Frontal cortex (tissue), 4 donors: ENCODE results near the gene NRDE2. TPM values are rescaled to one million over a fixed set of nuclear protein-coding genes. Genes with fewer than 3 reads are reported as not detected.

Source experiments
- DNase-seq, 2 donors: peaks; one replicate each; pipeline ENCODE4 v3.0.0; 2012; ENCODE audit warnings: low spot score in 2 of 2
- FAIRE-seq: peaks from 2 replicates; lab custom pipeline; 2012; peaks lifted over from hg19 to GRCh38; lab: Jason Lieb, UNC
- total RNA-seq: library from RNA; depleted of rRNA; stranded (reverse); fragments of >200 nt; gene quantifications from one replicate; pipeline ENCODE4 v1.2.3, GENCODE V29; 2014
- donor health status: control.
- donor health status: control.
- donor health status: control.

NRDE2 gene
- total RNA-seq, 1 donor from 2014 or later: 13.9 TPM

DNA sequence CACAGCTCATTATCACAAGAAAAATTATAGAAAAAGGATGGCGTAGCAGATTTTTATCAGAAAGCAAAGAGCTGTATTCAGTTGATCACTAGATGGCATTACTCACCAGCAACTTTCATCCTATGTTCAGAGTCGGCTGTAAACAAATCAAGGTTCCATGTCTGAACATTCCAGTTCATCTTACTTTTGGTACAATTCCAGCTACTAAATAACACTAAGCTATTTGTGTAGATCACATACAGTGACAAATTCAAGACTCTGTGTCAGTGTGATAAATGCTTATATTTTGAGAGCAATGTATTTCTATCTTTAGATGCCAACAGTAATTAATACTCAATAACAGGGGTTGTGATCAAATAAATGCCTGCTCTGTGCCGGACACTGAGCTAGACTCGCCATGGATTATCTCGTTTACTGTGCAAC, 30.1 kb downstream of the NRDE2 start:
- FAIRE-seq (peak; percentile 81), DNase-seq (peak; percentile 57 to 59)

DNA sequence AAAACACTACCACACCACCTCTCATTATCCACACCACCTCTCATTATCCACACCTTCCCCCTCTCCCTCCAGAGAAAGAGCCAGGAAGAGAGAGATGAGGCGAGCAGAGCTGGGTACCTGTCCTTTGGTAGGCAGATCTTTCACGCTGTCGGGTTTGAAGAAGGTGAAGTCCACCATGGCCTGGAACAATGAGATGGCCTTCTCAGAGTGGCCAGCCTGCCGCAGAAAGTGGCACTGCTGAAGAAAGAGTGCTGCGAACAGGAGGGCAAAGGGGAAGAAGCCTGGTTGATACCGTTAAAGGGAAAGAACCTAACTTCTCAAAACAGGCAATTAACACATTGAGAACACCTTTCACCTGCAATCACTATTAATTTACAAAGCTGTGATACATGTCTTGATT, 30.6 kb downstream of the NRDE2 start:
- FAIRE-seq: no peak
- no peak for DNase-seq

DNA sequence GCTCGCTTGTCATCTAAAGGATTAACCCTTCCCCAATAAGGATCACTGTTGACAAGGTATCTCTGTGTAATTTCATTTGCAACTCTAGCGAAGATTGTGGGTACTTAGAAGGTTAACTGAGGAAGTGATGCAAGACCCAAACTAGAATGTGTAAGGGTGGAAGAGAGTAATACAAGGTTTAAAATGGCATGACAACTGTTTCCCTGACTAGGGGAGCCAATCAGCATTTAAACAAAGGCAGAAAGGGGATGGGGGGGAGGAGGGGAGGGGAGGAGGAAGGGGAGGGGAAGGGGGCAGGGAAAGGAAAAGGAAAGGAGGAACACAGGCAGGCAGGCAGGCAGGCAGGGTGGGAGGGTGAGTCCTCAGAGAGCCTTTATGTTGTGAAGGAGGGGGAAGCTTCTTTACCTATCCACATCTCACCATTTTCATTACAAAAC, 31.1 kb downstream of the NRDE2 start:
- DNase-seq: no peak
- FAIRE-seq: no peak

DNA sequence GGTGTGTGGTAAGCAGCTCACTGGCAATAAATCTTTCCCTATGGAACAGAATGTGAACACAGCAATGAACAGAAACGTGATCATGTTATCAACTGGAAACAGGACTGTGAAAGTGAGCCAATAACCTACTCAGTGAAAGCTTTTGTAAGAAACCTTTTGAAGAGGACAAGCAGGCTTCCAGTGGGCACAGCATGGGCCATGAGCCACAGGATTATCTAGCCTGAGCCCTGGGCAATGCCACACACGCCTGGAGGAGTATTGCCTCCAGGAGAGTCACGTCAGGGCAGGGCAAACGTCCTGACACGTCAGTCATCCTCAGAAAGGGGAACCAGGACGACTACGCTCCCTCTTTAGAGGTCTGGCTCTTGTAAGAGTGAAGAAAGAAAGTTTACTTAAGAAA, 32.3 kb downstream of the NRDE2 start:
- DNase-seq: no peak
- no peak for FAIRE-seq

DNA sequence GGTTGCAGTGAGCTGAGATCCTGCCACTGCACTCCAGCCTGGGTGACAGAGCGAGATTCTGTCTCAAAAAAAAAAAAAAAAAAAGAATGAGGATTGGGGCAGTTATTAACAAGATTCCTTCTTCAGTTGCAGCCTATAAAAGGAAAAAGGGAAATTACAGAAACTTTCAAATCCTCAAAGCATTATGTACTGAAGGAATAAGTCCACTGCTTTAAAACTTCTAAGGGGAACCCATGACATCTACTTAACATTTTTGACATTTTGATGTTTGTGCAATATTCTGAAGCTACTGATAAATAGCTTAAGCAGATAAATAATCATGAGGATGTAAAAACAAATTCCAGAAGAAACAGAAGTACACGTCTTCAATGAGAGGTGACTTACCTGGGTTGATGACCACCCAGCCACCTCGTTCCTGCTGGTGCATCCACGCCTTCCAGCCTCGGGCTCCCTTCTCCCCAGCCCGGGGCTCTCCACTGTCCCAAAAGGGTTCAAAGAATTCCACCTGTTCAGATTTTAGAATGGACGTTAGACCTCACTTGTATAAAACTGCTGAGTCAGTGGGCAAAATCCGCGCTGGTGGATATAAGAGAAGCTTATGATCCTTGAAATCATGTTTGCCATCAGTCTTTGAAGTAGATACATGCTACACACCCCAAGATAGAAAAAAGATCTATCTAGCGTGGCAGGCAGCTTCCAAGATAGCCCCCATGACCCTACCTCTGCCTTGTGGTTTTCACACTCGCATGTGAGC, 33.7 kb downstream of the NRDE2 start:
- FAIRE-seq (no peak), DNase-seq (no peak)

DNA sequence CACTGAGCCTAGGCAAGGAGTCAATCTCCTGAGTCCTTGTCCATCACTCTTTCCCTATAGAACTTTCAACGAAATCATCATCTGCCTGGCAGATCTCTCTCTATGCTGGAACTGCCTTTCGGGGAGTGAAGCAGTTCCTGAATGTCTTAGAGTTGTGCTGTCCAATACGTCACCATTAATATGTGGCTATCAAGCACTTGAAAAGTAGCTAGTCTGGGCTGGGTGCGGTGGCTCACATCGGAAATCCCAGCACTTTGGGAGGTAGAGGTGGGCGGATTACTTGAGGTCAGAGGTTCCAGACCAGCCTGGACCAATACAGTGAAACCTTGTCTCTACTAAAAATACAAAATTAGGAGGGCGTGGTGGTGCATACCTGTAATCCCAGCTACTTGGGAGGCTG, 35.1 kb downstream of the NRDE2 start:
- DNase-seq (no peak), FAIRE-seq (no peak)

DNA sequence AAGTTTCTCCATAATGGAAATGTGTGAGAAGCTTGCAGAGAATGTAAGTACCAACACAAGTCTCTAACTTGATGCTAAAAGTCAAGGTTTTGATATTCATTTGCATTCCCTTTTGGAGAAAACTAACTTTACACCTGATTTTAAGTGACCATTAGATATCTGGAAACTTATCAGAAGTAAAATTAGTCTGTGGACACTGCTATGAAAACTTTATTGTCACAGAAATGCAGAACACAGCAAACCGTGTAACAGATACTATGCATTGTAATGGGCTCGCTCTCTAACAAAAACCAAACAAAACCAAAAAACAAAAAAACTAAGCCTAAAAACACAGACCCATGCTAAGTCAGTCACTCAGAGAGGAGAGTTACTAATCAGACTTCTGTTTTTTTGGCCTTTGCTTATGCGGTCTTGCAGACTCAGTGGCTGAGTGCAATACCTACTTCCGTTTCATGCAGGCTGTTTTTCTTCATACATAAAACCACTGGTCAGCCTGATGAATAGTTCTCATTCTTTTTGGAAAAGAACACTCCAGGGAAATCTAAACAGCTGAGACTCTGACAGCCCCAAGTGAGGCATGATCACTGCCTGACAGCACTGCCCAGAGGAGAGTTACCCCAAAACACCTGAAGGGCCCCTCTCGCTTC, 35.7 kb downstream of the NRDE2 start:
- FAIRE-seq (no peak), DNase-seq (no peak)

DNA sequence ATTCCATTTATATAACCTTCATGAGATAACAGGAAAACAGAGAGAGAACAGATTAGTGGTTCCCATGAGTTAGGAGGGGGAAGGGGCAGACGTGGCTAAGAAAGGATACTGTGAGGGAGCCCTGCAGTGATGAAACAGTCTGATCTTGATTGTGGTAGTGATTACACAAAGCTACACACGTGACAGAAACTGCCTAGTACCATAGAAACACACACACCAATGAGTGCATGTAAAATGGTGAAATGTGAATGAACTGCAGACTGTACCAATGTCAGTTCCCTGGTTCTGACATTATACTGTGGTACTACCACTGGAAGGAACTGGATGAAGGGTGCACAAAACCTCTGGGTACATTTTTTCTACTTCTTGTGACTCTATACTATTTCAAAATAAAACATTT, 36.9 kb downstream of the NRDE2 start:
- DNase-seq (no peak), FAIRE-seq (no peak)

DNA sequence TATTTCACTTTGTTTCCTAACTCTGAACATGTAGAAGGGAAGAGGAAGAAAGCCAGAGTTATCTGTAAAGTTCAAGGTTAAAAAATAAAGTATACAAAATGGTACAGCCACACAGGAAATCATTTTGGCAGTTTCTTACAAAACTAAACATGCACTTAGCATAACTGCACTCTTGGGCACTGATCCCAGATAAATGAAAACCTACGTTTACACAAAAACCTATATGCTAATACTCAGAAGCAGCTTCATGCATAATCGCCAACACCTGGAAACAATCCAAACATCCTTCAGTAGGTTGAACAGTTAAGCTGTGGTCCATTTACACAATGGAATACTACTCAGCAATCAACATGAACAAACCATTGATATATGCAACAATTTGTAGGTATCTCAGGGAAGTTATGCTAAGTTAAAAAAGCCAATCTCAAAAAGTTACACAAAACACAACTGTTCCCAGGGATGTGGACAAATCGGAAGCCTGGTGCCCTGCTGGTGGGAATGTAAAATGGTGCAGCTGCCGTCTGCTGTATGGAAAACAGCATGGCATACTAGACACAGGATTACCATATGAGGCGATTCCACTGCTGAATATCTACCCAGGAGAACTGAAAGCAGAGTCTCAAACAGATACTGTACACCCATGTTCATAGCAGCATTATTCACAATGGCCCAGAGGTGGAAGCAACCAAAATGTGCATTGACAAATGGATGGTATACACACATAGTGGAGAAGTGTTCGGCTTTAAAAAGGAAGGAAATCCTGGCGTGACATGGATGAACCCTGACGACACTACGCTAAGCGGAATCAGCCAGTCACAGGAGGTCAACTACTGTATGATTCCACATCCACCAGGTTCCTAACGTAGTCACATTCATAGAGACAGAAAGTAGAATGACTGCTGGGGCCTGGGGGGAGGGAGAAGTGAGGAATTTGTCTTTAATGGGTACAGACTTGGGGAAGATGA, 37.7 kb downstream of the NRDE2 start:
- no peak for FAIRE-seq
- no peak for DNase-seq

DNA sequence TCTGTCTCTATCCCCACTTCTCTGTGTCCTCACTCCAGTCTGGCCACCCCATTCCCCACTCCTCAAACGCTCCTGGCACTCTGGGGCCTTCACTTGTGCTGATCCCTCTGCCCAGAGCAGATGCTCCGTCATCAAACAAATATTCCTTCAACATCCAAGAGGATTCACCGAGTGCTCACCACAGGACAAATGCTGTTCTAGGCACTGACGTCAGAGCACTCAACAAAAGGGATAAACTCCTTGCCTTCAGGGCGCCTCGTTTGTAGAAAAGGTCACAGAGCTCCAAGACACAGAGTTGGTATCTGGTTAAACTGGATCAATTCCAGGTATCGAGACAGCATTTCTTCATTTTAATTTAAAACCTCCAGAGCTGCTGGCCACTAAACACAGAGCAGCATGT, 40.0 kb downstream of the NRDE2 start:
- no peak for FAIRE-seq

DNA sequence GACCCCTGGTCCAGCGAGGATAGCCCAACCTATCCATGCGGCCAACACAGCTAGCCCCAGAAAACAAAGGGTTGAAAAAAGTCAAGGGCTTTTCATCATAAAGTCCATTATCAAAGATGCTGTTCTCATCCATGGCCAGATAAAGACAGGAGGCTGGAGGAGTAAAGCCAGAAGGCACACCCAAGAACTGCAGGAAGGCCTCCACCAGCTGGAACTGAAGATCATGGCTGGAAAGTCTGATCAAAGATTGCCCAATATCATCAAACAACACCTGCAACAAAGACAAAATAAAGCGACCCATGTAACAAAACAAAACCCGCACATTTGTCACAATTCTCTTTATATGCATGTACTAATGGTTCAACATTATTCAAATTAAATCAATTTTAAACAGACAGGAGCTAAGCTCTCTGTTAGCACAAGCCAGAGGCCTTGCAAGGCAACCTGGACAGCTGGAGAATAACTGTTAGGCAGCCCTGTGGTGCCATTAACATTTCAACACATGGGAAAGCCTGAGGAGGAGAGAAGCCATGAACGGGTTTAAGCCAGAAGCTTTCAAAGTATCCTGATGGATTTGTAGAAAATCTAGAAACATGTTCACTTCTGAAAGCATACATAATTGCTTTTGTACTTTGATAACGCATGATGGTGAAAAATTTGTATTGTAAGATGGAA, 41.3 kb downstream of the NRDE2 start:
- FAIRE-seq (no peak), DNase-seq (no peak)

More for the DNA sequence above, 40.0 kb downstream of the NRDE2 start:
- no peak for DNase-seq

DNA sequence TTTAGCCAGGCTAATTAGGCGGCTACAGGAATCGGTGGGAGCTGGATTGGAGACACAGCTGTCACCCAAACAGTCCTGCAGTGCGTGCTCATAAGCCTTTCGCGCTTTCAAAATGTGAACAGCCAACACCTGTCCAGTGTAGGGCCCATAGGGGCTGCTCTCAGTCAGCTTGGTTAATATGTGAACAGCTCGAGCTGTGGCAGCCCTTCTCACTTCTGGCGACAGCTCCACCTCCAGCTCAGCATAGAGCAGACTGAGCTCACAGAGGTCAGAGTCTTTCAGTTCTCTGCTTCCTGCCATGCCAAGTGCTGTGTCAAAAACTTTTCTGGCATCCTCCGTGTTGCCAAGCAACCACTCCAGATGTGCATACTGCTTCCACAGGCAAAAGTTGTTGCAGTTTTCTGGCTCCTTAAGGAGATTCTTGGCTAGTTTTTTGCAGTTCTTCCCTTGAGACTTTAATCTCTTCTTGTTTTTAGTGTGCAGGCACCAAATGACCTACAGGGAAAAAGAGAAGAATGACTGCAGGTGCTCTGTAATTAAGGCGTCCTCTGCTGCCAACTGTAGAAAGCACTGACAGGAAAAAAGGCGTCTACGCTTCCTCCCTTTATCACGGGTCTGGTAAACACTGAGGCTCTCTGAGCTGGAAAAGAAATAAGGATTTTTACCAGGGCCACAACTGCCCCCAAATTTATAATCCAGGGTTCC, 42.9 kb downstream of the NRDE2 start:
- FAIRE-seq (no peak), DNase-seq (no peak)

DNA sequence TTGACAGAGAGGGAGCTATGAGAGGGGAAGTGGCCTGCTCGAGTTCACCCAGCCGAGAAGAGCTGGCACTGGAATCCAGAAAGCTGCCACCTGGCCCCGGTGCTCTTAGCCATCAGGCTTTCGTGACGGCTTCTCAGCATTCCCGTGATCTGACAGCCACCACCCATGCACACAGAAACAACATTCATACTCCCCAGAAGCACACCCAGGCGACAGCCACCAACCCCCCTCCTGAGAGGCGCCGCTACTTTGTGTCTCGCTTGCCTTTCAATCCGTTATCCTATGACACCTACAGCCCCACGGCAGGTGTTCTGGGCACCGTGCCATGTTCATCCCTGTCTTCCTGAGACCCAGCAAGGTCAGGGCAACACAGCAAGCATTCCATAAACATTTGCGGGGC, 44.0 kb downstream of the NRDE2 start:
- DNase-seq (no peak), FAIRE-seq (no peak)

DNA sequence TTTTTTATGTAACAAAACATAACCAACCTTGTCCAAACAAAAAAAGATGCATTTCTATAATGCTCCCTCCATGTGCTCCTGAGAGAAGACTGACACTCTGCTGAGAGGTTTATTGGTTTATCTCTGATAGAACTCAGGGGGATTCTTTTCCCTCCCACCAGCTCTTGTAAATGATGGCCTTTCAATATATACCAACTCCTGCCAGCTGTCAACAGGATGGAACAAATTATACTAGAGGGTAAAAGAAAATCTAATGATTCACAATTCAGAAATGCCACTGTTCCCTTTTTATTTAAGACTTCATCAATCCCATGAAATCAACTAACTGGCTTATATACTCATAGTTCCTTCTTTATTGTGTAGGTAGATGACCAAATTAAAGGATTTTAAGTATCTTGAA, 50.0 kb downstream of the NRDE2 start:
- DNase-seq: no peak
- FAIRE-seq: no peak

DNA sequence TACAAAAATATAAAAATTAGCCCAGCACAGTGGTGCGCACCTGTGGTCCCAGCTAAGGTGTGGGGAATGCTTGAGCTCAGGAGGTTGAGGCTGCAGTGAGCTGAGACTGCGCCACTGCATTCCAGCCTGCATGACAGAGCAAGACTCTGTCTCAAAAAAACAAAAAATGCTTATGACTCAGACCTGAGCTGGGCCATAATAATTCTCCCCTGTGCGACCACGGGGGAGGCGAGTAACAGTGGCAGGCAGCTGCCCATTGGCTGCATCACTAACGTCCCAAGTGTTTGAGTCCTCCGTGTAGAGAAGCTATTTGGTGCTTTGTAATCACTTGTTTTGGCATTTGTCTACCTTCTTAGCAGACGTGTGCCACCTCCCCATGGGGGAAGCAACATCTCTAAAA, 50.5 kb downstream of the NRDE2 start:
- FAIRE-seq: no peak

DNA sequence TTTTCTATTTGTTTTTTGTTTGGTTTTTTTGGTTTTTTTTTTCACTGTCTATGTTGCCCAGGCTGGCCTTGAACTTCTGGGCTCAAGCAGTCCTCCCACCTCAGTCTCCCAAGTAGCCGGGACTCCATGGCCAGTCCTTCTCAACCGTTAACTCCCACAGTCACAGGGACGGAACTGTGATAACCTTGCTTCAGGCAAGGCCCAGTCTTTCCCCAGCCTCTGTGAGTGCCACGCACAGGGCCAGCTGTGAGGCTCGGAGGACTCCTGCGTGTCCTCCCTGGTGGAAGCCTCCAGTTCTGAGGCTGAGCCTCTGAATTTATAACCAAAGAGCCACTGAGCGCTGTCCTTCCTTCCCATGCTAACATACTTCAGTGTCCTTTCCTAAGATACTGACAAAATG, 51.6 kb downstream of the NRDE2 start:
- no peak for FAIRE-seq

More for the DNA sequence above, 50.5 kb downstream of the NRDE2 start:
- no peak for DNase-seq

DNA sequence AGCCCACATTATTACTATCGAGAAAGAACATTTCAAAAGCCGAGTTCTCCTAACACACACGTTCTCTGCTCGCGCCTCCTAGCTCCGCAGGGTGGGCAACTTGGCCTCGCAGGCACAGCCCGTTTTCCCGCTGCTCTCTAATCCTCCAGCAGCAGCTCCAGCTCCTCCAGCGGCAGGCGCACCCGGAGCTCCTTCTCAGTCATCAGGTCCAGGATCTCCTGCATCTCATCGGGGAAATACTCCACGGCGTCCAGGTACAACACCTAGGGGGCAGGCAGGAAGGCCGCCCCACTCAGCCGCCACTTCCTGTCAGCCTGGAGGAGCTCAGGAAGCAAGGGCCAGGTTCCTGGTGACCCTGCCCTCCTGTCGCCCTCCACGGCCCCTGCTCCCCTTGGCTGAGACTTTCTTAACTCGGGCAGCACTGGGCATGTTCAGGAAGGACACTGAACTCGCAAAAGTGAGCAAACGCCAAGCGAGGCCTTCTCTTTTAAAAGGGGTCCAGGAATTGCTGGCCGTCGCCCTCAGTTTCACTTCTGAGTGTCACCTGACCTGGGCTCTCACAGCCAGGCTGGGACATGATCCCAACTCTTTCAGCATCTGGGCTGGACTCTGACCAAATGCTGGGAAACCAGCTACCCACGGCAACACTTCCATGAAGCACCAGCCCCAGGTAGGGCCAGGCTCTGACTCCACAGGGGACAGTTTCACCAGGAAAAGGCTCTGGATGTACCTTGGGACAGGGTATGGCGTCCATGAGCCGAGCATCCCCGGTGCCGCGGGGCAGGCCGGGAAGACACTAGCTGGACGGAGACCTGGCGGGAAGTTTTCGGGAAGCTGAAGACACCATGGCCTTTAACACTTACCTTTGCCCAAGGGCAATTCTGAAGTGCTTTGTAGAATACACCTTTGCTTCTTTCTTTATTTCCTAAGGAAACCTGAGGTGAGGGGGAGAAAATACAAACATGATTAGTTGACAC, 53.3 kb downstream of the NRDE2 start:
- FAIRE-seq (no peak), DNase-seq (no peak)

More for the DNA sequence above, 51.6 kb downstream of the NRDE2 start:
- DNase-seq: no peak

DNA sequence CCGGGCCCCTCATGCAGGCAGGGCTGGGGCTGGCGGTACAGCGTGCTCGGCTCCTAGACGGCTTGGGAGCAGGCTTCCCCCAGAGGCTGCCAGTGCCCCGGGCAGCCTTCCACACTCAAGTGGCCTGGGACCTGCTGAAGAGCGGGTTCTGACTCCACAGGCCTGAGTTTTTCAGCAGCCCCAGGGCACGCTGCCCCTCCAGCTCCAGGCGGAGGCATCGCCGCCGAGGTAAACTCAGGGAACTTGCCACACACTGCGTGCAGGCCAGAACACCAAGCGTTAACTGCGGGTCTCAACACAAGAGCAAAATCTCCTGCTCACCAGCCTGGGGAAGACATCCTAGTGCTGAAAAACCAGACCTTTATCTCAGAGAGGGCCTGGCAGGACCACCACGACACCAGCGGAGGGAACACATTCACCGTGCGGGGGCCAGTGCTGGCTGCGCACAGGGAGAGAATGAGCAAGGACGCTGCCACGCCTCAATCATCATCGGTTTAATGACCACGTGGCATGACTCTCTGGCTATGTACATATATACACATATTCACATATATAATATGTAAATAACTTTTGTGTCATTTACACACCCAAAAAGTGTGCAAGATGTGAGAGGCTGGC, 54.1 kb downstream of the NRDE2 start:
- FAIRE-seq (no peak), DNase-seq (no peak)
